Measurements from ENCODE around the gene MEN1.

The MEN1 gene

GRCh38 chr11:64765851-64766665, 44.3 kb downstream of the MEN1 start:
- Mint-ChIP-seq H3K27ac (peak overlapping the region; percentile 96), H3K27me3 (ENCODE audit: low read depth) (no peaks in the 10 kb centered on the region), H3K4me3 (peak overlapping the region; percentile 85), H3K9me3 (no peaks in the 10 kb centered on the region), H3K36me3 (ENCODE audit: low read depth) (peaks cover 84% of the 10 kb centered on the region), H3K4me1 (ENCODE audit: low read depth) (peaks cover 66% of the 10 kb centered on the region)
- no peak for DNase-seq (ENCODE audit: low spot score)

DNA sequence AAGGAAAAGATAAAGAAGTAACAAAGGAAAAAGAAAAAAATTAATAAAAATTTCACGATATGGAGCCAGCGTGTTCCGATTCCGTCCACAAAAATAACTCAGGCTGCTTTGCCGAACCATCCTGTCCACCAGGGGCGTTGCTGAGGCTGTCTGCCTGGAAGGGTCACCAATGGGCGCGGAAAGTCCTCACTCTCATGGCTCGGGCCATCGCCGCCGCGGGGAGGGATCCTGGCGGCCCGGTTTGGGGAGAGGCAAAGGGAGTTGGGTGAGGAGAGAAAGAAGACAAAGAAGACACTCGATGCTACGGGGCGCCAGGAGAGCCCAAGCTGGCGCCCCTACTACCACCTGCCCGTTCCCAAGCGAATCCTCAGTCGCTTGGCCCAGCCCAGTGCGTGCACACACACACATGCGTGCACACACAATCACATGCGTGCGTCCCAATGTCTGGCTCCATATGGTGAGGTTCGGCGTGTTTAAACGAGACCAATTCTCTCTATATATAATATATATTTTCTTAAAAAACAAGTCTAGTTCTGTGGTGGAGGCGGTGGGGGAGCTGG, 45.0 kb downstream of the MEN1 start:
- H3K27ac Mint-ChIP-seq = peak overlapping the region; percentile 96
- no peak for DNase-seq (ENCODE audit: low spot score)
- no peaks in the 10 kb centered on the region for H3K27me3 Mint-ChIP-seq (ENCODE audit: low read depth)
- H3K4me3 Mint-ChIP-seq = peak overlapping the region; percentile 85
- no peaks in the 10 kb centered on the region for H3K9me3 Mint-ChIP-seq
- peaks cover 71% of the 10 kb centered on the region for H3K4me1 Mint-ChIP-seq (ENCODE audit: low read depth)
- peaks cover 82% of the 10 kb centered on the region for H3K36me3 Mint-ChIP-seq (ENCODE audit: low read depth)

- peaks cover 73% of the 10 kb centered on the region for H3K4me1 Mint-ChIP-seq (ENCODE audit: low read depth)
- H3K9me3 Mint-ChIP-seq = no peaks in the 10 kb centered on the region
Observed at GRCh38 chr11:64764753-64765152, 45.6 kb downstream of the MEN1 start.

DNA sequence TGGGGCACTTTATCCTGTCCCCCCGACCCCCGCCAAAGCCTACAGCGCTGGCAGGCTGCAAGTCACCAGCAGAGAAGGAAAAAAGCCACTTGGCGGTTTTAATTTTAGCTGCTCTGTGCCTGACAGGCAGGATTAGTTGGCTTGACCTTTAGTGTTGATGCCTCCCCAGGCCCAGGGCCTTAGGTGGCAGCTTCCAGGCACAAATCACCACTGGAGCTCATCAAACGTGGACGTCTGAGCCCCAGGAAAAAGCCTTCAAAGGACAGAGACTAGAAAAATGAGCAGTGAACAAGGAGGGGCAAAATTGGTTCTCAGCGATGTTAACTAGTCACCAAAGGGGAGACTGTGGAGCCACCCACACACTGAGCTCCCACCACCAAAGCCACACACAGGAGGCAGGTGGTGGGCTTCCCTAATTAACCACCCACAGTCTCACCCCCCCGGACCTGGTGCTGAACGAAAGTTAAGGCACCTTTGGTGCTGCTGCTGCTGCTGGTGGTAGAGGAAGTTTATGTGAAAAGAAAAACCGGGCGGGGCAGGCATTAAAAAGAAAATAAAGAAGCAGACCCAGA, 46.2 kb downstream of the MEN1 start:
- Mint-ChIP-seq H3K36me3 (ENCODE audit: low read depth) (peaks cover 72% of the 10 kb centered on the region), H3K4me1 (ENCODE audit: low read depth) (peaks cover 67% of the 10 kb centered on the region), H3K27me3 (ENCODE audit: low read depth) (no peaks in the 10 kb centered on the region), H3K4me3 (peak overlapping the region; percentile 85), H3K9me3 (no peaks in the 10 kb centered on the region), H3K27ac (peak overlapping the region; percentile 96)
- no peak for DNase-seq (ENCODE audit: low spot score)

More at GRCh38 chr11:64764753-64765152, 45.6 kb downstream of the MEN1 start:
- H3K27me3 Mint-ChIP-seq (ENCODE audit: low read depth) = no peaks in the 10 kb centered on the region
- H3K27ac Mint-ChIP-seq = peak overlapping the region; percentile 96
- peaks cover 78% of the 10 kb centered on the region for H3K36me3 Mint-ChIP-seq (ENCODE audit: low read depth)
- no peak for DNase-seq (ENCODE audit: low spot score)
- peak overlapping the region; percentile 85 for H3K4me3 Mint-ChIP-seq

DNA sequence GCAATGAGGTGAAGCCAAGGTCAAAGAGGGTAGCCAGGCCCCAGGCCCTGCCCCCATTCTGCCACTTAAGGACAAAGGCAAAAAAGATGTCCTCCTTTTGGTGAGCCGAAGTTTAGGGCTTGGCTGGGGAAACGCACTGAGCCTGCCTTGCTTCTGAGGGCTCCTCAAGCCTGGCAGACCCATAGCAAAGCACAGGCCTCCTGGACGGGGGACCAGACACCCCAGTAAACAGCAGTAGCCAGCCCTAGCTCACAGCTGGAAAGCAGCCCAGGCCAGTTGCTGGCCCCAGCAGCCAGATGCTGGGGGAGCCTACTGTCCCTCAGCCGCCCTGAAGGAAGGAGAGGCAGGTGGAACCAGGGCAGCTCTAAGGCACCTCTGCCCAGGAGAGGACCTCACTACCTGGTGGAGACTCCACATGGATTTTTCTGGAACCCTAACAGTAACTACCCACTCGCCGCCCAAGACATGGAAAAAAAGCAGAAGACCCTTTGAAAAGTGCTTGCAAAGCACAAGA, 46.8 kb downstream of the MEN1 start:
- Mint-ChIP-seq H3K4me3 (peak overlapping the region; percentile 85), H3K27ac (peak overlapping the region; percentile 96), H3K9me3 (no peaks in the 10 kb centered on the region), H3K4me1 (ENCODE audit: low read depth) (peaks cover 66% of the 10 kb centered on the region), H3K27me3 (ENCODE audit: low read depth) (no peaks in the 10 kb centered on the region), H3K36me3 (ENCODE audit: low read depth) (peaks cover 67% of the 10 kb centered on the region)
- no peak for DNase-seq (ENCODE audit: low spot score)

- H3K27me3 Mint-ChIP-seq (ENCODE audit: low read depth) = no peaks in the 10 kb centered on the region
- DNase-seq (ENCODE audit: low spot score) = no peak
- H3K4me1 Mint-ChIP-seq (ENCODE audit: low read depth) = peaks cover 60% of the 10 kb centered on the region
- peaks cover 60% of the 10 kb centered on the region for H3K36me3 Mint-ChIP-seq (ENCODE audit: low read depth)
- H3K9me3 Mint-ChIP-seq = no peaks in the 10 kb centered on the region
- H3K4me3 Mint-ChIP-seq = peak overlapping the region; percentile 85
- H3K27ac Mint-ChIP-seq = peak overlapping the region; percentile 96
Observed at GRCh38 chr11:64762674-64763525, 47.5 kb downstream of the MEN1 start.

DNA sequence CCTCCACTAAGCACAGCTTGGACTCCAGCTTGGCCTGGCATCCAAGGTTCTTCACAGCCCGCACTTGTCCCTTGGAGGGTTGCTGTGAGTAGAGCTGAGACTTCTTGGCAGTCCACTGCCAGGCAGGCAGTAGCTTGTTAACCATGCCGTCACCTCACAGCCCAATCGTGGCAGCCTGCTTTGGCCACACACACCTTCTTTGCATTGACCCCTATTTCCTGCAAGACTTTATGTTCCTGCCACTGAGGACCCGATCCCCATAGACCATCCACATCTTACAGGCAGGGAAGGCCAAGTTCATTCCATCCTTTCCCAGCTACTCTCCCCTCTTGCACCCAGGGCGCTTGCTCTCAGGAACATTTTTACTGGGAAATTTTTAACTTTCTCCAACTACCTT, 48.1 kb downstream of the MEN1 start:
- peak overlapping the region; percentile 96 for H3K27ac Mint-ChIP-seq
- peaks cover 56% of the 10 kb centered on the region for H3K36me3 Mint-ChIP-seq (ENCODE audit: low read depth)

GRCh38 chr11:64760759-64761420, 49.5 kb downstream of the MEN1 start:
- Mint-ChIP-seq H3K27me3 (ENCODE audit: low read depth) (no peaks in the 10 kb centered on the region), H3K36me3 (ENCODE audit: low read depth) (peaks cover 45% of the 10 kb centered on the region), H3K4me3 (peak overlapping the region; percentile 76), H3K27ac (peak overlapping the region; percentile 90), H3K9me3 (no peaks in the 10 kb centered on the region), H3K4me1 (ENCODE audit: low read depth) (peaks cover 50% of the 10 kb centered on the region)
- no peak for DNase-seq (ENCODE audit: low spot score)

More for the DNA sequence above, 48.1 kb downstream of the MEN1 start:
- Mint-ChIP-seq H3K4me1 (ENCODE audit: low read depth) (peaks cover 55% of the 10 kb centered on the region), H3K27me3 (ENCODE audit: low read depth) (no peaks in the 10 kb centered on the region), H3K9me3 (no peaks in the 10 kb centered on the region), H3K4me3 (peak overlapping the region; percentile 85)
- DNase-seq (ENCODE audit: low spot score) = no peak

DNA sequence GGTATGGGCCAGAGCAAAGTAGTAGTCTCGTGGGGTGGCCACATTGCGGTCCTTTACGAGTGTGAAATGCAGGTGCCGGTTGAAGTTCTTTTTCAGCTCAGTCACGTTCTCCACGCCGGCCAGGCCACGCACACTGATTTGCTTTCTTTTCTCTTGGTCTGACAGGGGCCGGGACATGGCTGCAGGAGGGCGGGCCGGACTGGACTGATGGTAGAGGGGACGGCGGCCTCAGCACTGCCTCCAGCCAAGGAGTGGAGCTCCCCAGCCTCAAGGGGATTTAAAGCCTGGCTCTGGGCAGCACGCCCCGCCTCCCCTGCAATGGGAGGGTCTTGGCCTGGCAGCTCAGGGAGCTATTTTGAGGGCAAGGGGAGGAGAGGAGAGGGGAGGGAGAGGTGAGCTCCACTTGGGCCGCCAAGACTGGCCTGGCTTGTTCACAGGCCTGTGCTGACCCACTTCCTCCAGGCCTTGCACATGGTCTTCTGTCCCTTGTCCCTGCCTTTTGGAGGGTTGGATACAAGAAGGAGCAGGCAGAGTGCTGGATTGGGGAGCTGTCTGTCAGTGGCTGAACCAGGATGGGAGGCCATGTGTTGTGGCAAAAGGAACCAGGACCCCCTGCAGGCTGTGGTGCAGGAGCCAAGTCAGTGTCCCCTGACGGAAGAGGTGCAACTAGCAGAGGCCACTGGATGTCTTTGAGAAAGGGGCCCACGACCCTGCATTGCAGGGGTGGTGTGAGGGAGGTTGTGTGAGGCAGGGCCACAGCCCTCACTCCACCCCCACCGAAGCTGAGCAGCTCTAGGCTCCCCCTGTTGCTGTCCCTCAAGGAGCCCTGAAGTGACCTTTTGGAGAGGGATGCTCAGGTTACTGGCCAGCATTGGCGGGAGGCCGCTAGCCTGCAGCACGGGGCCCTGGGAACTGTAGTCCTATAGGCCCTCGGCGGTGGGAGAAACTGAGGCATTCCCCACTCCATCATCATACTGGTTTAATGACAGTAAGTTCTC, 50.3 kb downstream of the MEN1 start, which contains the start of gene PYGM:
TSS of gene PYGM (minus strand) at position 253 of the 998 bp plus-strand sequence. CDS start at position 177, 76 bp downstream.
- peak within 1 kb of the TSS; percentile 76 for H3K4me3 Mint-ChIP-seq

DNA sequence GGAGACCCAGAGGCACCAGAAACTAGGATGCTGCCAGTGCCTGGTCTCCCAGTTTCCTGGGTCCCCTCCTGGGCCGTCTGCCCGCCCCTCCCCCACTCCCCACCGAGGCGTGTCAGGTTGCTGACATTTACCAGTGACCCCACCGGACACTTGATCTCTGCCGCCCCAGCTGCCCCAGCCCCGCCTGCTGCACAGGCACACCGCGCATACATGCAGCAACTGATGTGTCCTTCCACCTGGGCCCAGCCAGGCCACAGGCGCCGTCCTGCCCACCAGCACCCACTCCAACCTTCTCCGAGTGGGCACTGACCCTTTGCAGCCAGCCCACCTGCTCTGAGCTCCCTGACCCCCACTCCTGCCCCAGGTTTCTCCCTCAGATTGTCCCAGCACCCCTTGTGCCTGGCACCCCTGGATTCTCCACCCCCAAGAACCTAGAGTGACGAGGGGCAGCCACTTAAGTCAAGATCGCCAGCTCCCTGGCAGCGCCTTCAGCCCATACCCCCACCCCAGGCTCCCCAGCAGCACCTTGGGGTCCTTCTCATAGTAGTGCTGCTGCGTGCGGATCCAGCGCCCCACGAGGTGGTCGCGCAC, 51.1 kb downstream of the MEN1 start:
- no peaks in the 10 kb centered on the region for H3K9me3 Mint-ChIP-seq
- DNase-seq (ENCODE audit: low spot score) = no peak
- H3K4me1 Mint-ChIP-seq (ENCODE audit: low read depth) = peaks cover 37% of the 10 kb centered on the region
- H3K27ac Mint-ChIP-seq = peak overlapping the region; percentile 65
- no peak overlapping the region for H3K4me3 Mint-ChIP-seq
- H3K27me3 Mint-ChIP-seq (ENCODE audit: low read depth) = no peaks in the 10 kb centered on the region
- H3K36me3 Mint-ChIP-seq (ENCODE audit: low read depth) = peaks cover 30% of the 10 kb centered on the region

More for the DNA sequence above, 50.3 kb downstream of the MEN1 start, which contains the start of gene PYGM:
- Mint-ChIP-seq H3K27me3 (ENCODE audit: low read depth) (no peaks in the 10 kb centered on the region), H3K4me1 (ENCODE audit: low read depth) (peaks cover 45% of the 10 kb centered on the region), H3K36me3 (ENCODE audit: low read depth) (peaks cover 38% of the 10 kb centered on the region), H3K9me3 (no peaks in the 10 kb centered on the region), H3K27ac (peak within 1 kb of the TSS; percentile 90)
- DNase-seq (ENCODE audit: low spot score) = no peak

GRCh38 chr11:64758330-64759079, 51.8 kb downstream of the MEN1 start:
- H3K4me3 Mint-ChIP-seq = no peak overlapping the region
- H3K9me3 Mint-ChIP-seq = no peaks in the 10 kb centered on the region
- no peak overlapping the region for H3K27ac Mint-ChIP-seq

More at GRCh38 chr11:64758330-64759079, 51.8 kb downstream of the MEN1 start:
- Mint-ChIP-seq H3K27me3 (ENCODE audit: low read depth) (no peaks in the 10 kb centered on the region), H3K36me3 (ENCODE audit: low read depth) (peaks cover 23% of the 10 kb centered on the region), H3K4me1 (ENCODE audit: low read depth) (peaks cover 30% of the 10 kb centered on the region)
- DNase-seq (ENCODE audit: low spot score) = no peak

Measured in T-helper 2 cell treated with Interferon-gamma antibody and Interleukin-4, amounts not matched to agents 5 μg/mL and 100 μg/mL, for 36 hours (primary cell).